GM06990 (cell line): ENCODE data around the gene SAA2.
A peak's percentile ranks its signal among the peaks of the same experiment; 100 is the strongest.
"Not testable (repeated sequence)": the region's sequence is repeated elsewhere in the genome, so short reads cannot be mapped to it uniquely, and the experiment has no call there.

ENCODE experiments used
- DNase-seq: peaks from one replicate; pipeline ENCODE4 v3.0.0-alpha.2; 2011; ENCODE audit not compliant: insufficient read length; ENCODE audit errors: extremely low read depth
- H3K27me3 ChIP-seq: replicated peaks from 2 replicates; pipeline ENCODE4 v1.6.0; 2011; ENCODE audit warnings: low read length; ENCODE audit not compliant: control insufficient read depth, insufficient read depth
- H3K36me3 ChIP-seq: 2 replicates; pipeline ENCODE4 v1.5.1; 2011; ENCODE audit warnings: low read length; ENCODE audit not compliant: control insufficient read depth, insufficient read depth
- H3K4me3 ChIP-seq: replicated peaks from 2 replicates; pipeline ENCODE4 v1.5.1; 2011; ENCODE audit warnings: low read depth, mild to moderate bottlenecking, control low read depth, low read length
- CTCF ChIP-seq: IDR thresholded peaks from 2 replicates; pipeline ENCODE4 v1.5.1; 2011; ENCODE audit warnings: low read length, control low read depth, mild to moderate bottlenecking, inconsistent platforms; ENCODE audit not compliant: insufficient read depth, poor library complexity, severe bottlenecking

The SAA2 gene

DNA sequence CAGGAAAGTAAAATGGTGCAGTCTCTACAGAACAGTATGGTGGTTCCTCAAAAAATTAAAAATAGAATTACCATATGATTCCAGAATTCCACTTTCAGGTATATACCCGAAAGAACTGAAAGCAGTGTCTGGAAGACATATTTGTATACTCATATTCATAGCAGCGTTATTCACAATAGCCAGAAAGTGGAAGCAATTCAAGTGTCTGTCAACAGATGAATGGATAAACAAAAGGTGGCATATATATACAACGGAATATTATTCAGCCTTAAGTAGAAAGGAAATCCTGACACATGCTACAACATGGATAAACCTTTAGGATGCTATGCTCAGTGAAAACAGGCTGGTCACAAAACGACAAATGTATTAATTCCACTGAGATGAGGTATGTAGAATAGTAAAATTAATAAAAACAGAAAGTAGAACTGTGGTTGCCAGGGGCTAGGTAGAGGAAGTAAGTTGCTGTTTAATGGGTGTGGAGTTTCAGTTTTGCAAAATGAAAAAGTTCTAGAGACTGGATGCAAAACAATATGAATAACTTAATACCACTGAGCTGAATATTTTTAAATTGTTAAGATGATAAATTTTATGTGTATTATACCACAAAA lies 32.1 kb upstream of the SAA2 start:
- no peak for TF ChIP-seq CTCF
- peak overlapping the region; percentile 46 for H3K4me3 ChIP-seq
- peaks cover 10% of the 10 kb centered on the region for H3K36me3 ChIP-seq
- DNase-seq, result peak; percentile 26
- no peaks in the 10 kb centered on the region for H3K27me3 ChIP-seq

GRCh38 chr11:18277565-18278271 lies 29.2 kb upstream of the SAA2 start:
- Histone ChIP-seq H3K27me3 (no peaks in the 10 kb centered on the region), H3K36me3 (peaks cover 7% of the 10 kb centered on the region), H3K4me3 (no peak overlapping the region)
- no peak for DNase-seq
- TF ChIP-seq CTCF, result no peak

DNA sequence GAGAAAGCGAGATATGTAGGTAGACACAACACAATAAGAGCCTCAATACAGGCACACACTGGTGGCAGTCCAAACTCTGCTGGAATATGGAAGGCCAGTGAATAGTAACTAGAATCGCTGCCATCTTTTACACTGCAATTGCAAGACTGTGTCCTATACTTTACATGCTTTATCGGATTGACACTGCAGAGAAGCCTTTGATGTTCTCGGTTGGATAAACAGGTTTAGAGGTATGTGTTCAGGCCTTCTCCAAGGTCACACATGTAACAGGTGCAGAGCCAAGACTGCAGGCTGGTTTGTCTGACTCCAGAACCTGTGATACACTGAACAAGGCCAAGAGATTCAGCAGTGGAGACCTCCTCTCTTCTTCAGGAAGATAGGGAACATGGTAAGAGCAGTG lies 22.7 kb upstream of the SAA2 start:
- Histone ChIP-seq H3K4me3 (no peak overlapping the region), H3K36me3 (no peaks in the 10 kb centered on the region), H3K27me3 (no peaks in the 10 kb centered on the region)
- TF ChIP-seq CTCF, result no peak
- no peak for DNase-seq

DNA sequence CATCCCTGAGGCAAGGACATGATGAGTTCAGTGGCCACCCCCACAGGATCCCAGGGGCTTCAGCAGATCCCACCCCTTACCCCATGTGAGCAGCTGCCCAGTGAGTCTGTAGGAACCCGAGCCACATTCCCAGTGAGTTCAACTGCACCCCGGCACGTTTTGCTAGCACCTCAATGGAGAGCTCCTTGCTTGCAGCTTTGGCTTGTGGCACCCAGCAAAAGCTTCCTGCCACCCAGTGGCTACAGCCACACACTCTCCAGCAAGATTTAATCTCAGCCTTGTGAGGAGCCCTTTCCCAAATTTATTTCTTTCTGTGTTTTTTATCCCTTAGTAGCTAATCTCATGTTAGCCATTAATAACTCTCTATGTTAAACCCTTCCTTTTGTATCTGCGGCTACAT lies 21.6 kb upstream of the SAA2 start:
- no peak for TF ChIP-seq CTCF
- H3K4me3 ChIP-seq, result no peak overlapping the region
- H3K36me3 ChIP-seq, result no peaks in the 10 kb centered on the region
- DNase-seq, result no peak
- H3K27me3 ChIP-seq, result no peaks in the 10 kb centered on the region

DNA sequence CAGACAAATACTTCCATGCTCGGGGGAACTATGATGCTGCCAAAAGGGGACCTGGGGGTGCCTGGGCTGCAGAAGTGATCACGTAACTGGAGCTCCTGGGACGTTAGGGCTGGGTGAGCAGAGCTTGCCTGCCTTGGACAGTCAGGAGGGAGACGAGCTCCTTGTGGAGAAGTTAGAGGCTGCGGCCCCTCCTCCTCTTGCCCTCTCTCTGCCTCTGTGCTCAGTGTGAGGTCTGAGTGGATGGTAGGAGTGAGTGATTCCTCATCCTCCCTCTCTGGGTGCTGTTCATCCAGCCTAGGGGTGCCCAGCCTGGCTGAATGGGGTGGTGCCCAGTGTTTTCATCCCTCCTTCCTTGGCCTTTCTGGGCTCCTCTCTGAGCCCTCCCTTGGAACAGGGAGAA lies 20.8 kb upstream of the SAA2 start:
- not testable (repeated sequence) for DNase-seq, H3K36me3 ChIP-seq, H3K4me3 ChIP-seq, H3K27me3 ChIP-seq

DNA sequence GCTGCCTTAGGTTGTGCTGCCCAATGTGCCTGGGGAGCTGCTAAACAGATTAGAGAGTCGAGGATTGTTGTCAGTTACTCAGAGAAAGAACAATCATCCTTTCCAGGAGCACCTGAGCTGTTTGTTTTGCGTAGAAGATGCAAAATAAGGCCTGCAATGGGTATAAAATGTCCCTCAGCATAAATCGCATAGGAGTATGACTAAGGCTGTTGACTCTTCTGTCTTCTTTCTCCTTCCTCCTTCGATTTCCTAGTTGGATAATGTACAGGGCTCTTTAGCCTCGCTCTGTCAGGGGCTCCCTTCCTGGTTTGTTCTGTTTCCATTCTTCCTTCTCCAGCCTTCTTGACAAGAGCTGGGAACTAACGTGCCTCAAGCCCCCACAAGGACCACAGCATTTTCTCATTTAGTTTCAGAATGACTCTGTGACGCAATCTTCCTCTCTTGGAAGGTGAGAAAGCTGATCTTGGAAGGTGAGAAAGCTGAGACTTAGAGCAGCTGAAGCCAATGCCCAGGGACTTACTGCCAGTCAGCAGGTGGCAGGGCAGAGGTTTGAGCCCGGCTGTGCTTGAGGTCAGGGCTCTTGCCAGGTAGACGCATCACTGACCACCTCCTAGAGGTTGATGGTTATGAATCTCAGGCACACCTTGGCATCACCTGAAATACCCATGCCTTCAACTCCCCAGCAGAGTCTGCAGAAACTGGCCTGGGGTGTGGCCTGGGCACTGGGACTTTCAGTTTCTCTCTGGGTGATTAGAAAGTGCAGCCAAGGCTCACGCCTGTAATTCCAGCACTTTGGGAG lies 19.1 kb upstream of the SAA2 start:
- not testable (repeated sequence) for H3K4me3 ChIP-seq, H3K27me3 ChIP-seq, H3K36me3 ChIP-seq
- DNase-seq, result peak; percentile 58
